ENCODE results near the gene OSBPL6. TPM values are rescaled to one million over a fixed set of nuclear protein-coding genes. Genes with fewer than 3 reads are reported as not detected.

Gene OSBPL6
- total and polyA plus RNA-seq, 2 donors (not counting 1 experiment from before 2014, with no cell fraction given) = 0.06 TPM; not detected in 1

GRCh38 chr2:178163395-178163794 is 30.9 kb upstream of the OSBPL6 start:
- H3K4me3 Mint-ChIP-seq = no peak overlapping the region
- H3K4me1 Mint-ChIP-seq = peaks cover 1% of the 10 kb centered on the region
- CTCF ChIA-PET = no interaction called here
- DNase-seq (no peak), ATAC-seq (ENCODE audit: low read depth) (no peak)
- peaks cover 22% of the 10 kb centered on the region for H3K27me3 Mint-ChIP-seq
- Histone ChIP-seq H3K4me3 (ENCODE audit: control extremely low read depth in 1 of 5, extremely low read depth in 1 of 5, insufficient read depth in 1 of 5, low read depth in 2 of 5, low read length in 4 of 5) (no peak overlapping the region), H3K36me3 (replicated peaks in 1 of 2; ENCODE audit: control extremely low read depth in 1 of 2, control insufficient read depth in 1 of 2, extremely low read depth in 1 of 2, insufficient read depth in 2 of 2, low read length in 1 of 2) (no peaks in the 10 kb centered on the region), H4K20me1 (ENCODE audit: control insufficient read depth, insufficient read depth, low read length, poor library complexity, severe bottlenecking) (no peaks in the 10 kb centered on the region), H3K9ac (ENCODE audit: low read length) (no peak overlapping the region), H3K79me2 (ENCODE audit: control insufficient read depth, insufficient read depth, low read length) (no peaks in the 10 kb centered on the region), H3K4me1 (ENCODE audit: control insufficient read depth in 2 of 2, insufficient read depth in 2 of 2, low read length in 2 of 2) (no peaks in the 10 kb centered on the region), H2AFZ (ENCODE audit: insufficient read depth, low read depth, low read length, poor library complexity, severe bottlenecking) (no peak overlapping the region), H3K27ac (ENCODE audit: low read length in 2 of 2) (no peak overlapping the region), H3K27me3 (replicated peaks in 1 of 4; ENCODE audit: control extremely low read depth in 1 of 4, control insufficient read depth in 3 of 4, insufficient read depth in 4 of 4, low read length in 3 of 4) (peaks cover 0 to 6% (median 4%) of the 10 kb centered on the region in 4 experiments), H3K4me2 (replicated peaks; ENCODE audit: low read depth, low read length, poor library complexity, severe bottlenecking) (no peak overlapping the region), H3K9me3 (ENCODE audit: control extremely low read depth in 1 of 3, control insufficient read depth in 2 of 3, insufficient read depth in 1 of 3, low read length in 2 of 3) (peaks cover 0 to 2% (median 0%) of the 10 kb centered on the region in 3 donors)
- POLR2A ChIA-PET = no interaction called here
- H3K27ac Mint-ChIP-seq = no peak overlapping the region
- no peaks in the 10 kb centered on the region for H3K9me3 Mint-ChIP-seq (ENCODE audit: insufficient read depth)
- intact Hi-C loops (cut with micrococcal nuclease) = no loop called here
- TF ChIP-seq CTCF (IDR thresholded peaks at IDR 0.05) (no peak), EZH2 (IDR thresholded peaks at IDR 0.05; ENCODE audit: borderline replicate concordance, insufficient read depth, low read depth, low read length, poor library complexity, severe bottlenecking) (no peak)
- WGBS (ENCODE audit: insufficient coverage) = 38% methylated on average over 2 of the region's 4 CpGs

GRCh38 chr2:178163911-178164310 is 30.4 kb upstream of the OSBPL6 start:
- Mint-ChIP-seq H3K27ac (no peak overlapping the region), H3K9me3 (ENCODE audit: insufficient read depth) (no peaks in the 10 kb centered on the region), H3K4me3 (no peak overlapping the region), H3K4me1 (peaks cover 1% of the 10 kb centered on the region), H3K27me3 (peaks cover 22% of the 10 kb centered on the region)
- no CpG with 5 or more reads among the region's 1 CpG for WGBS (ENCODE audit: insufficient coverage)
- Histone ChIP-seq H3K4me1 (ENCODE audit: control insufficient read depth in 2 of 2, insufficient read depth in 2 of 2, low read length in 2 of 2) (no peaks in the 10 kb centered on the region), H3K36me3 (replicated peaks in 1 of 2; ENCODE audit: control extremely low read depth in 1 of 2, control insufficient read depth in 1 of 2, extremely low read depth in 1 of 2, insufficient read depth in 2 of 2, low read length in 1 of 2) (no peaks in the 10 kb centered on the region), H3K27ac (ENCODE audit: low read length in 2 of 2) (no peak overlapping the region), H3K9ac (ENCODE audit: low read length) (no peak overlapping the region), H3K9me3 (ENCODE audit: control extremely low read depth in 1 of 3, control insufficient read depth in 2 of 3, insufficient read depth in 1 of 3, low read length in 2 of 3) (peaks cover 0 to 2% (median 0%) of the 10 kb centered on the region in 3 donors), H2AFZ (ENCODE audit: insufficient read depth, low read depth, low read length, poor library complexity, severe bottlenecking) (no peak overlapping the region), H3K4me2 (replicated peaks; ENCODE audit: low read depth, low read length, poor library complexity, severe bottlenecking) (no peak overlapping the region), H3K4me3 (ENCODE audit: control extremely low read depth in 1 of 5, extremely low read depth in 1 of 5, insufficient read depth in 1 of 5, low read depth in 2 of 5, low read length in 4 of 5) (no peak overlapping the region), H3K79me2 (ENCODE audit: control insufficient read depth, insufficient read depth, low read length) (no peaks in the 10 kb centered on the region), H4K20me1 (ENCODE audit: control insufficient read depth, insufficient read depth, low read length, poor library complexity, severe bottlenecking) (no peaks in the 10 kb centered on the region), H3K27me3 (replicated peaks in 1 of 4; ENCODE audit: control extremely low read depth in 1 of 4, control insufficient read depth in 3 of 4, insufficient read depth in 4 of 4, low read length in 3 of 4) (peaks cover 0 to 6% (median 4%) of the 10 kb centered on the region in 4 experiments)
- no peak for DNase-seq
- intact Hi-C loops (cut with micrococcal nuclease) = no loop called here
- ATAC-seq (ENCODE audit: low read depth) = no peak
- TF ChIP-seq CTCF (IDR thresholded peaks at IDR 0.05) (no peak), EZH2 (IDR thresholded peaks at IDR 0.05; ENCODE audit: borderline replicate concordance, insufficient read depth, low read depth, low read length, poor library complexity, severe bottlenecking) (no peak)
- ChIA-PET CTCF (no interaction called here), POLR2A (no interaction called here)
